HepG2 (cell line): ENCODE results near the gene EPHA4. TPM values are rescaled to one million over a fixed set of nuclear protein-coding genes. Genes with fewer than 3 reads are reported as not detected.

Experiments used
- ATAC-seq: fragments of 200-7000 bp; cut with Tn5 transposase; 3 replicates; pipeline ENCODE4 v1.9.1; 2020; ENCODE audit warnings: mild to moderate bottlenecking, moderate library complexity
- BruUV-seq: library from RNA; stranded (reverse); fragments of 400-500 nt; replicated peaks from 2 replicates; lab custom pipeline; 2021; lab: Mats Ljungman, UMichigan
- CTCF ChIA-PET: fragments of 300-600 bp; formaldehyde crosslinking; extraction: SDS; loops from one replicate; lab custom pipeline; 2021; ENCODE audit warnings: low total read pairs, inconsistent platforms, low intra/inter-chr PET ratio; lab: Yijun Ruan, JAX
- POLR2A ChIA-PET: fragments of 350-600 bp; sonication (Branson Sonifier 250); formaldehyde crosslinking; loops from one replicate; lab custom pipeline; 2020; ENCODE audit warnings: antibody characterized with exemption, inconsistent platforms; lab: Yijun Ruan, JAX
- DNase-seq: peaks from one replicate; pipeline ENCODE4 v3.0.0-alpha.2; 2015; ENCODE audit warnings: low spot score
- FAIRE-seq: peaks from 3 replicates; lab custom pipeline; 2011; peaks lifted over from hg19 to GRCh38; lab: Jason Lieb, UNC
- H2AFZ ChIP-seq: one replicate; pipeline ENCODE4 v1.6.1; 2011; ENCODE audit warnings: low read length, inconsistent platforms
- H3K27ac ChIP-seq: fragments of 300-600 bp; 3 replicates; pipeline ENCODE4 v1.8.0; 2011; ENCODE audit warnings: mixed run types, mild to moderate bottlenecking, mixed read lengths, low read length, inconsistent platforms; ENCODE audit not compliant: insufficient read depth; ENCODE audit errors: extremely low read length
- H3K27me3 ChIP-seq, 2 experiments: fragments of 200-600 bp in 1 of 2; 2 replicates in 1 of 2; 3 replicates in 1 of 2; pipeline versions ENCODE4 v1.6.0 to v1.8.0; 2011; ENCODE audit warnings: low read length in 2 of 2, mild to moderate bottlenecking in 2 of 2, moderate library complexity in 2 of 2, inconsistent platforms in 1 of 2; ENCODE audit not compliant: insufficient read depth in 2 of 2, control insufficient read depth in 1 of 2
- H3K36me3 ChIP-seq, 2 experiments: fragments of 200-600 bp in 1 of 2; replicated peaks in 1 of 2; 2 replicates in 1 of 2; 3 replicates in 1 of 2; pipeline versions ENCODE4 v1.5.1 to v1.8.0; 2011; ENCODE audit warnings: low read length in 2 of 2, inconsistent platforms in 1 of 2; ENCODE audit not compliant: insufficient read depth in 2 of 2, control insufficient read depth in 1 of 2
- H3K4me1 ChIP-seq: 2 replicates; pipeline ENCODE4 v1.5.1; 2012; ENCODE audit warnings: low read length, inconsistent platforms; ENCODE audit not compliant: insufficient read depth
- H3K4me2 ChIP-seq: 2 replicates; pipeline ENCODE4 v1.6.0; 2011; ENCODE audit warnings: low read depth, low read length, inconsistent platforms
- H3K4me3 ChIP-seq, 3 experiments: fragments of 200-600 bp in 1 of 3; sonication (generic), shearing (Covaris generic) in 1 of 3; replicated peaks in 1 of 3; 2 replicates each; pipeline ENCODE4 v1.5.1; 2011 to 2016; ENCODE audit warnings: low read length in 3 of 3, inconsistent platforms in 2 of 3, low read depth in 2 of 3, mild to moderate bottlenecking in 2 of 3, control low read depth in 1 of 3, mixed read lengths in 1 of 3; ENCODE audit not compliant: insufficient read depth in 1 of 3
- H3K79me2 ChIP-seq: one replicate; pipeline ENCODE4 v1.6.1; 2011; ENCODE audit warnings: low read length, inconsistent platforms; ENCODE audit not compliant: insufficient read depth
- H3K9ac ChIP-seq: 2 replicates; pipeline ENCODE4 v1.6.0; 2011; ENCODE audit warnings: mild to moderate bottlenecking, low read depth, low read length, inconsistent platforms; ENCODE audit not compliant: insufficient read depth
- H3K9me3 ChIP-seq: 2 replicates; pipeline ENCODE4 v1.5.1; 2012; ENCODE audit warnings: mild to moderate bottlenecking, low read length
- H4K20me1 ChIP-seq: 2 replicates; pipeline ENCODE4 v1.6.0; 2011; ENCODE audit warnings: inconsistent platforms, mild to moderate bottlenecking, low read length, moderate library complexity; ENCODE audit not compliant: insufficient read depth
- PHF21A ChIP-seq: sonication (generic); formaldehyde crosslinking; IDR thresholded peaks from 2 replicates; pipeline ENCODE4 v1.5.0; 2020; ENCODE audit warnings: mild to moderate bottlenecking, missing genetic modification reagents
- PRMT3 ChIP-seq: sonication (generic); formaldehyde crosslinking; IDR thresholded peaks from 2 replicates; pipeline ENCODE4 v1.8.1; 2022; ENCODE audit warnings: low read depth, mild to moderate bottlenecking, moderate library complexity, missing genetic modification reagents, borderline replicate concordance
- SNAPC2 ChIP-seq: sonication (generic); formaldehyde crosslinking; IDR thresholded peaks from 2 replicates; pipeline ENCODE4 v1.8.1; 2022; ENCODE audit warnings: mild to moderate bottlenecking, missing genetic modification reagents
- TCF12 ChIP-seq, 2 experiments: fragments of 450-650 bp in 1 of 2; sonication (generic) in 1 of 2; formaldehyde crosslinking in 1 of 2; IDR thresholded peaks; 2 replicates each; pipeline versions ENCODE4 v1.6.1 to v1.8.0; 2017 to 2022; ENCODE audit warnings: antibody characterized with exemption in 1 of 2, mild to moderate bottlenecking in 1 of 2, missing genetic modification reagents in 1 of 2, moderate library complexity in 1 of 2
- ZNF44 ChIP-seq: sonication (generic); formaldehyde crosslinking; IDR thresholded peaks from 2 replicates; pipeline ENCODE4 v1.5.1; 2020; ENCODE audit warnings: mild to moderate bottlenecking, missing genetic modification reagents
- ZNF572 ChIP-seq: sonication (generic); formaldehyde crosslinking; IDR thresholded peaks from 2 replicates; pipeline ENCODE4 v1.5.1; 2020; ENCODE audit warnings: mild to moderate bottlenecking, missing genetic modification reagents
- WGBS: methylation state at CpG from one replicate; pipeline ENCODE4 v1.1.6; 2017; ENCODE audit warnings: low lambda C conversion rate; 5-methylcytosine and 5-hydroxymethylcytosine counted together
- in situ Hi-C: cut with HindIII; loops from 2 replicates; pipeline ENCODE4 v1.10.0; 2017; ENCODE audit warnings: low pct_unique_long_range_greater_than_20kb; ENCODE audit not compliant: extremely low pct_ligation_motif_present
- intact Hi-C: fragments of 100-400 bp; cut with micrococcal nuclease; formaldehyde crosslinking; loops from one replicate; pipeline ENCODE4 v1.10.0; 2022; ENCODE audit not compliant: unreplicated experiment
- polyA plus RNA-seq, 8 experiments: library from polyadenylated mRNA; depleted of rRNA in 3 of 8; stranded (reverse) in 7 of 8; unstranded in 1 of 8; fragments of >200 nt; fragmentation: Illumina TruSeq in 4 of 8; extraction: Trizol in 4 of 8; gene quantifications; 2 replicates each; pipeline versions ENCODE4 v1.2.1 to v1.2.3, GENCODE V29; 2011 to 2016; ENCODE audit warnings: low read depth in 4 of 8, missing spikeins in 1 of 8, mixed read lengths in 1 of 8; ENCODE audit not compliant: insufficient read depth in 1 of 8
- total RNA-seq, 5 experiments: library from RNA; depleted of rRNA; stranded (reverse); fragments of >200 nt; fragmentation: Illumina TruSeq; extraction: Trizol; gene quantifications; 2 replicates each; pipeline ENCODE4 v1.2.3, GENCODE V29; 2016; ENCODE audit warnings: low read depth in 1 of 5
- TF ChIP-seq, protein P1 (sequence below): sonication (generic); formaldehyde crosslinking; IDR thresholded peaks from 2 replicates; pipeline ENCODE4 v1.4.0; 2020; ENCODE audit warnings: missing genetic modification reagents
- TF ChIP-seq, protein P2 (sequence below): sonication (generic); formaldehyde crosslinking; IDR thresholded peaks from 2 replicates; pipeline ENCODE4 v1.9.0; 2022; ENCODE audit warnings: low read depth, missing genetic modification reagents

The EPHA4 gene
- total and polyA plus RNA-seq, 2 of the 13 experiments (the other 11 are each of a cell fraction or from before 2014, with no cell fraction given): not detected

DNA sequence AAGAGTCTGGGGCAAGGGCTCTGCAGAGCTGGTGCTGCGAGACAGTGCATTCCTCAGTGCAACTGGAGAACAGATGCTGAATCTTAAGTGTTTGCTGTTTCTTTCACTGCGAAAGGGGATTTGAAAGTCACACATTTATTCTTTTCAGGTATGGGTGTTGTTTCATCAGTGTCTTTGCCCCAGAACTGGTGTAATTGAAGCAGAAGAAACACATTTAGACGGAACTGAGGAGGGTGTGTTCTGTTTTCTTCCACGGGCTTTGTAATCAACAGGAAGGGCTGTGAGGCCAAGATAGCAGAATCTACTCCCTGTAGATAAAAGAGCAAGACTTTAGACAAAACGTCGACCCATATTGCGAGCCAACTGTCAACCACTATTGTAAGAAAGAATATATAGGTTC lies 151.9 kb downstream of the EPHA4 start (continued):
- TF ChIP-seq ZNF44: no peak
- TF ChIP-seq, all 625 proteins: peak for 0

DNA sequence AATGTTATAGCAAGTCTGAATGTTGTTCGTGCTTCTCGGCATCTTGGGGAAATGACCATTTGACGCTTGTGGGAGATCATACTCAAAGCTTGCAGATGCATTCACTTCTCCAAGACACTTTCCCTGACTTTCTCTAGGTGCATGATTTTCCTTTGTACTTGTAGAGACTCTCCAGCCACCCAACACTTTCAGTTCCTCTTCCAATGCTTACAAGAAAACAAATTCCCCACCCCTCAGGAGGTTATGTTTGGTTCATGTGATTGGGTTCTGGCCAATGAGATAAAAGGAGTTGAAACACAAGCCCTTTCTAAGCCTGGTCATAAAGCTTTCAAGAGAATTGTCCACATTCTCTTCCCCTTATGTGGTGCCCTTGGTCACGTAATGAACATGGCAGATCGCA lies 156.3 kb downstream of the EPHA4 start:
- TF ChIP-seq PRMT3 (CRISPR knock-in tag): no peak
- TF ChIP-seq, protein P1, sequence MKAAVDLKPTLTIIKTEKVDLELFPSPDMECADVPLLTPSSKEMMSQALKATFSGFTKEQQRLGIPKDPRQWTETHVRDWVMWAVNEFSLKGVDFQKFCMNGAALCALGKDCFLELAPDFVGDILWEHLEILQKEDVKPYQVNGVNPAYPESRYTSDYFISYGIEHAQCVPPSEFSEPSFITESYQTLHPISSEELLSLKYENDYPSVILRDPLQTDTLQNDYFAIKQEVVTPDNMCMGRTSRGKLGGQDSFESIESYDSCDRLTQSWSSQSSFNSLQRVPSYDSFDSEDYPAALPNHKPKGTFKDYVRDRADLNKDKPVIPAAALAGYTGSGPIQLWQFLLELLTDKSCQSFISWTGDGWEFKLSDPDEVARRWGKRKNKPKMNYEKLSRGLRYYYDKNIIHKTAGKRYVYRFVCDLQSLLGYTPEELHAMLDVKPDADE (CRISPR knock-in tag): no peak
- TF ChIP-seq ZNF572 (CRISPR knock-in tag): no peak
- TF ChIP-seq TCF12 (IDR thresholded peaks at IDR 0.05): no peak
- TF ChIP-seq TCF12 (CRISPR knock-in tag; IDR thresholded peaks at IDR 0.05): no peak
- no peak for TF ChIP-seq PHF21A (CRISPR knock-in tag)
- TF ChIP-seq, protein P2, sequence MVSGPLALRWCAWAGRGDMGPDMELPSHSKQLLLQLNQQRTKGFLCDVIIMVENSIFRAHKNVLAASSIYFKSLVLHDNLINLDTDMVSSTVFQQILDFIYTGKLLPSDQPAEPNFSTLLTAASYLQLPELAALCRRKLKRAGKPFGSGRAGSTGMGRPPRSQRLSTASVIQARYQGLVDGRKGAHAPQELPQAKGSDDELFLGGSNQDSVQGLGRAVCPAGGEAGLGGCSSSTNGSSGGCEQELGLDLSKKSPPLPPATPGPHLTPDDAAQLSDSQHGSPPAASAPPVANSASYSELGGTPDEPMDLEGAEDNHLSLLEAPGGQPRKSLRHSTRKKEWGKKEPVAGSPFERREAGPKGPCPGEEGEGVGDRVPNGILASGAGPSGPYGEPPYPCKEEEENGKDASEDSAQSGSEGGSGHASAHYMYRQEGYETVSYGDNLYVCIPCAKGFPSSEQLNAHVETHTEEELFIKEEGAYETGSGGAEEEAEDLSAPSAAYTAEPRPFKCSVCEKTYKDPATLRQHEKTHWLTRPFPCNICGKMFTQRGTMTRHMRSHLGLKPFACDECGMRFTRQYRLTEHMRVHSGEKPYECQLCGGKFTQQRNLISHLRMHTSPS (CRISPR knock-in tag): no peak
- no peak for TF ChIP-seq SNAPC2 (CRISPR knock-in tag)
- Histone ChIP-seq H3K27me3 (no peaks in the 10 kb centered on the region), H4K20me1 (no peaks in the 10 kb centered on the region), H3K36me3 (no peaks in the 10 kb centered on the region), H2AFZ (no peak overlapping the region), H3K4me3 (no peak overlapping the region), H3K9ac (no peak overlapping the region), H3K27ac (no peak overlapping the region), H3K9me3 (no peaks in the 10 kb centered on the region), H3K4me1 (no peaks in the 10 kb centered on the region), H3K79me2 (no peaks in the 10 kb centered on the region), H3K4me2 (no peak overlapping the region)
- DNase-seq (no peak), ATAC-seq (no peak), FAIRE-seq (no peak)
- POLR2A ChIA-PET: no interaction called here
- in situ Hi-C loops: no loop called here
- CTCF ChIA-PET: no interaction called here
- 52% methylated on average over 5 of the region's 5 CpGs for WGBS
- intact Hi-C loops: no loop called here
- no TSS peak for BruUV-seq
